Stimulated activated CD8-positive, alpha-beta memory T cell treated with anti-CD3 and anti-CD28 coated beads, Interleukin-2, amount 100 ng/mL, for 48 hours (primary cell): ENCODE measurements around the gene CRB3.
"Not testable (repeated sequence)": the region's sequence is repeated elsewhere in the genome, so short reads cannot be mapped to it uniquely, and the experiment has no call there.

ENCODE experiments used
- DNase-seq, 2 donors: peaks; one replicate each; pipeline ENCODE4 v3.0.0-alpha.2; 2020; ENCODE audit warnings: low read depth in 2 of 2

The CRB3 gene, protein sequence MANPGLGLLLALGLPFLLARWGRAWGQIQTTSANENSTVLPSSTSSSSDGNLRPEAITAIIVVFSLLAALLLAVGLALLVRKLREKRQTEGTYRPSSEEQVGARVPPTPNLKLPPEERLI

DNA sequence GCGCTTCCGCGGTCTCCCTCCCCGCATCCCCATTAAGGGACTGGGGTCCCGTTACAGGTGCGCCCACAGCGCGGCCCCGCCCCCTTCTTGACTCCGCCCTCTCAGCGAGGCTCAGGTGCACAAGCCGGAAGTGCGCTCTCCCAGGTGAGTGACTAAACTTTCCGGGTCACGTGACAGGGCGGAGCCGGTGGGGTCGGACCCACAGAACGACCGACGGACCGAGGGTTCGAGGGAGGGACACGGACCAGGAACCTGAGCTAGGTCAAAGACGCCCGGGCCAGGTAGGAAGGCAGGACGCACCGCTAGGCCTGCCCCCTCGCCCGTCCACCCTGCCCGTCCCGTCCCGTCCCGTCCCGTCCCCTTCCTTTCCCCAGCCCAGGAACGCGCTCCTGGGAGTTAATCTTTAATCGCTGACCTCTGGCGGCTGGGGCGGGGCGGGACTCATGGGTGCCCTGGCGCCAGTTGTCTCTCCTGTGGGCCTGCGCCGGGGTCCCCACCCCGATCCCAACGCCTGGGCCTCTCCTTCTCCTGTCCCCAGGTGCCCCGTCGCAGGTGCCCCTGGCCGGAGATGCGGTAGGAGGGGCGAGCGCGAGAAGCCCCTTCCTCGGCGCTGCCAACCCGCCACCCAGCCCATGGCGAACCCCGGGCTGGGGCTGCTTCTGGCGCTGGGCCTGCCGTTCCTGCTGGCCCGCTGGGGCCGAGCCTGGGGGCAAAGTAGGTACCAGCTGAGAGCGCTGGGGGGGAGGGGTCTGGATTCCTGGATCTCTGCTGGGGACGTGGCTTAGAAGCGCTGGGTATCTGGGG lies at the start of gene CRB3:
TSS of gene CRB3 (plus strand) at position 202 of the 804 bp plus-strand sequence. CDS start at position 633, 431 bp downstream.
- peak in 1 of 2 donors; percentile 20 for DNase-seq

DNA sequence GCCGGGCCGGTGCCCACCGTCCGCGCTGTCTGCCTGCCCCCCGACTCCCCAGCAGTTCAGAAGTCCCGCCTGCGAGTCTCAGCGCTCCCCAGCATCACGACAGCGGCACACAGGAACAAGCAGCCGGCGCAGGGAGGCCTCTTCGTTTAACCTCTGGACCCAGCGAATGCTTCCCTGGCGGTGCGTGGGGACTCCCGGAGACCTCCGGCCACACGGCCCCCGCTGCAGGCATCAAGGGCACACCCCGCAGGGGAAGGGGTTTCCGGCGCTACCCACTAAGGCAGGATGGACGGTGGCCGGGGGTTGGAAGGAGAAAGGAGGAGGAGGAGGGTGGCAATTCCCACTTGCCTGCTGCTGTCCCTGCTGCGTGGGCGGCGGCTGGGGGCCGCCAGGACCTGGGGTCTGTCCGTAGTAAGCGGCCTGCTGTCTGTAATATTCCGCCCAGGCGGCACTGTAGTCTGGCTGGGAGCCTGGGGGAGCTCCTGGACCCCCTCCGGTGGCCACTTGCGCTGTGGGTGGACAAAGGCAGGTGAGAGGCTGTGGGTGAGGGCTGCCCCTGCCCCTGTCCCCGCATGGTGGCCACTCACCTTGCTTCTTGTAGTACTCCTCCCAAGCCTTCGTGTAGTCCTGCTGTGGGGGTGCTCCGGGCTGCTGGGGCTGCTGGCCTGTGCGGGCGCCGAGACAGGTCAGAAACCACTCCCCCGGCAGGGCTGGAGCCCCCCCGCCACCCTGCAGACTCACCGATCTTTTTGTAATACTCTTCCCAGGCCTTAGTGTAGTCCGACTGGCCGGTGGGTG lies 49.1 kb upstream of the CRB3 start:
- DNase-seq, result no peak

DNA sequence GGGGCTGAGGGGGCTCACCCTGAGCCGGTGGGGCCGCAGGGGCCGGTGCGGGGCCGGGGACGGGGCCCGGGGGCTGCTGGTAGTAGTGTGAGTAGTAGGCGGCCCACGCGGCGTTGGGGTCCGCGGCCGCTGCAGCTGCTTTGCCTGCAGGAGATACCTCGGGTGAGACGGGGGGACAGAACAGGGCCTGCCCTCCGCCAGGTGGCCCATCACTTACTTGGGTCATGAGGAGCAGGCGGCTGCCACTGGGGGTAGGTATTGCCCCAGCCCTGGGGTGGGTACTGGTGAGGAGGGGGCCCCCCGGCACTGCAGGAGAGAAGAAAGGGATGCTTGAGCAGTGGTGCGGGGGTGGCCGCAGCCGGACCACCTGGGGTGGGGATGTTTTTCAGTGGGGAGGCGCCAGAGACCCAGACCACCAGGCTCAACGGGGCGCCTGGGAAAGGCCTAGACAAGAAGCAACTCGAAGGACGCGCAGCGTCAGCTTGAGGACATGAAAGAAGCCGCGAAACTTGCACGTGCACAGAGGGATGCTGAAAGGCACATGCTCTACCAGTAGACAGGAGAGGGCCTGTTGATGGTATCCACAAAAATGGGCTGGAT lies 48.4 kb upstream of the CRB3 start:
- DNase-seq, result no peak

DNA sequence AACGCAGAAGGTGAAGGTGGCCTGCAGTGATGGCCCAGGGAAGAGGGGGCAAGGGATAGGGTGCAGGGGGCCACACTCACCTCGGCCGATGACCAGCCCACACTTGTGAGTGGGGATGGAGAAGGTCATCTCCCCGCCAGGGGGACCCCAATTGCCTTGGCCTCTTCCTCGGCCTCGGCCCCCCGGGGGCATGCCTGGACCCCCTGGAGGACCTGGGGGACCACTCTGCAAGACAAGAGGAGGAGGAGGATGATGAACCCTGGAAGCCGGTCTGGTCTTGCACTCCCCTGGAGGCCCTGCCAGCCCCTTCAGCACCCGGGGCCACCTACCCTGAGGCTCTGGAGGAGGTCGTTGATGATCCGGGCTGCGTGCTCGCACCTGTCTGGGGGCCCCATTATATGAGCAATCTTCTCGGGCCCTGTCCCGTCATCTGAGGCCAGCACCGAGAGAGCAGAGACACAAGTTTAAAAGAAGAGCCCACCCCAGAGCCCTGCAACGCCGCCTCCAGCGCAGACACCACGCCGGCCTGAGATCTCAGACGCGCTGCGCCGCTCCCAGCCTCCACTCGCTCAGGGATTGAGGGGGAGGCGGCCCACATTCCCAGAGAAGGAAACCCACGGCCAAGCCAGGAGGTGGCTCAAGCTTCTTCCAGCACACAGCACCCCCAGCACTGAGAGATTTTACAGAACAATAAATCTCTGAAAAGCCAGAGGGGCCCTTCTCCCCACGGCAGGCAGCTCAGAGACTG lies 47.2 kb upstream of the CRB3 start:
- DNase-seq, result no peak

DNA sequence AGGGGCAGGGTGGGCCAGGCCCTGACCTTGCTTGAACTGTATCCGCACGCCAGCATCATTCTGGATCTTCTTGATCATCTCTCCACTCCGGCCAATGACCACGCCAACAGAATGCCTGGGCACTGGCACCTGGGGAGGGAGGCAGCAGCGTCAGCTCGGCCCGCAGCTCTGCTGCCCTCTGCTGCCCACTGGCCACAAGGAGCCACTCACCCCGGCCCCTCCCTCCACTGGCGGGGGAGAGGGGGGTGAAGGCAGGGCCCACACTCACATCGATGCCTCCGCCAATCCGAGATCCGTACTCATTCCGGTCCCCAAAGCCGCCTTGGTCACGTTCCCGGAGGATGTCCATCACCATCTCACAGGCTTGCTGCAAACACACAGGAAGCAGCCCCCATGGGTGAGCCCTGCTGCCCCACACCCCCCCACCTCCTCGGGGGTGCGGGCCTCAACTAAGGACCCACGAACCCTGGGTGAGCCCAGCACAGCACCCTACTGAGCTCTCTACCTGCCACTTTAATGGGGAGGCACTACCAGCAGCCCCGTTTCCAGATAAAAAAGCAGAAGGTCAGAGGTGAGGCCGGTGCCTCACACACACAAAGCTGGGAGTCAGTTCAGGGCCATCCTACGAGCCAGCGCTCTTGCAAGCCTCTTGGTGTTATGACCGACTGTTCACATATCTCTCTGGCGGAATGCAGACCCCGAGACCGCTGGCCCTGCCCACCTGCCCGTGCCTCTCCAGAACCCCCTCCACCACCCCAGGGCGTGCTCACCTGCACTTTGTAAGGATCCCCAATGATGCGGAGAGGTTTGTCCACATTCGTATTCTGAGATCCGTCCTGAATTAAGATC lies 46.1 kb upstream of the CRB3 start:
- DNase-seq, result no peak

DNA sequence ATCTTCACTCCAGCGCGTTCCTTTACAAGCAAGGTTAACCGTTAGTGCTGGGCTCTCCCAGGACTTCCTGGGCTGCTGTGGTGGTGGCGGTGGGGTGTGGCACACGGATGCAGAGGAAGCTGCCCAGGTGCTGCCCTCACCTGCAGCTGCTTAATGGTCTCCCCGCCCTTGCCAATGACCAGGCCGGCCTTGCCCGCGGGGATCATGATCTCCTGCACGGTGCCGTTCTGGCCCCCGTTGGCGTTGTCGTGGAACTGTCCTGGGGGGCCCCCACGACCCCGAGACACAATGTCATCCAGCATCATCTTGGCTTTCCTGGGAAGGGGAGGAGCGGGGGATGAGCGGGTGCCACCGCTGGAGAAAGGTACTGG lies 45.5 kb upstream of the CRB3 start:
- DNase-seq, result no peak

DNA sequence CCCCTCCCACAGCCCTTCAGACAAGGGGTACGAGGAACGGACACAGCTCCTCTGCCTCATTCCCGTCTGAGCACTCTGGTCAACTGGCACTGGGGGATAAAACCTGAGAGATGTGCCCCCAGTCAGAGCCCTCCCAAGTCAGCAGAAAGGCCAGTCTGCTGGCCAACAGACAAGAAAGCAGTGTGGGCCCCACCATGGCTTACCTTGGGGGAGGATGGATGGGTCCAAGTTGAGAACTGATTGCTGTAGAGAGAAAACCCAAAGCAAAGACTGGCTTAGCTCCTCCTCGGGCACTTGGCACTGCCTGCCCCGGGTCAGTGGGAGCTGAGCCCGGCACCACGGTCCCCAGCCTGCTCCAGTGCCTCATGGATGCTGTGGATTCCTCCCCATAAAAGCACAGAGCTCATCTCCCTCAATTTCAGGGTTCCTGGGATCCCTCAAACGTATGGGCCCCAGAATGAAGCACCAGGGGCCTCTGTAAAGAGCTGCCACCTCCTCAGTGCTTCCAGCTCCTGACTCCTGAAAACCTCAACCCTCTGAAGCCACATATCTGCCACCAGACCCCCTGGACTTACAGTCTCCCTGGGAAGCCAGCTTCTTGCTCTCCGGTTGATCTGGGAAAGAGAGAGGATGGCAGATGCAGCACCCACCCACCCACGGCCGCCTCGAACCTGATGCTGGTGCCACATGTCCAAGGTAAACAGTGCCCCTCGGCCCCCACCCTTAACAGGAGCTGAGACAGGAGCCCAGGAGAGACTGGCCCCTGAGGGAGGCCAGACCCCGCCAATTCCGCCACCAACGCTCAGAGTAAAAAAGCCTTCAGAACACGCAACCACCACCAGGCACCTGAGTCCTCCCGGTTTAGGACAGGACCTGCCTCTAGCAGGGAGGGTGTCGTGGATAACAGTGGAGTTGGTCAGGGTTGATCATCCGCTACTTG lies 42.7 kb upstream of the CRB3 start:
- DNase-seq, result no peak

DNA sequence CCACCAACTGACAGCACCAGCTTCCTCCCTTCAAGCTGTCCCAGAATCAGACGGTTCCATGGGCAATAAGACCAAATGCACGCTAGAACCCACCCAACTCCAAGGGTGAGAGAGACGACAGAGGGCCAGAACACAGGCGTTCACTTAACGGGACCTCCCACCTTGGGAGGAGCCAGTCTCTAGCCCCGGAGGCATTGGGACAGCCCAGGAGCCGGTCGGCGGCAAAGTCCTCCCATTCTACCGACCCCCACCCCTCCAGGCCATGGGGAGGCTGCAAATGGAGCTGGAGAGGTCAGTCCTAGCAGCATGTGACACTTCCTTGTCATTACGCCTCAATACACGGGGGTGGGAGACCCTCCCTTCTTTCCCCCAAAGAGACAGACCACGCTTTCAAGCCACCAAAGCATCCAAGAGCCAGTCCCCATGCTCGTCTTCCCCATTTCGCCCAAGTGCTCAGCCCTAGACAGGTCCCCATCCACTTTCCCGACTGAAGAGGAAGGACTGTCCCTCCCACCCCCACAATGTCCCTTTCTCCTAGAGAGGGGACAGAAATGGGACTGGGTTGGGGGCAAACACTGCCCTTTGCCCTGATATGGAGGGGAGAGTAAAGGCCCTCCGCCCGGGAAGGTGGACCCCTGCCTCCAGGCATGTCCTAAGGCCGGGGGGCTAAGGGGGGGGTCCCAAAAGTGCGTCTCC lies 40.4 kb upstream of the CRB3 start:
- DNase-seq, result peak in 1 of 2 donors; percentile 23

DNA sequence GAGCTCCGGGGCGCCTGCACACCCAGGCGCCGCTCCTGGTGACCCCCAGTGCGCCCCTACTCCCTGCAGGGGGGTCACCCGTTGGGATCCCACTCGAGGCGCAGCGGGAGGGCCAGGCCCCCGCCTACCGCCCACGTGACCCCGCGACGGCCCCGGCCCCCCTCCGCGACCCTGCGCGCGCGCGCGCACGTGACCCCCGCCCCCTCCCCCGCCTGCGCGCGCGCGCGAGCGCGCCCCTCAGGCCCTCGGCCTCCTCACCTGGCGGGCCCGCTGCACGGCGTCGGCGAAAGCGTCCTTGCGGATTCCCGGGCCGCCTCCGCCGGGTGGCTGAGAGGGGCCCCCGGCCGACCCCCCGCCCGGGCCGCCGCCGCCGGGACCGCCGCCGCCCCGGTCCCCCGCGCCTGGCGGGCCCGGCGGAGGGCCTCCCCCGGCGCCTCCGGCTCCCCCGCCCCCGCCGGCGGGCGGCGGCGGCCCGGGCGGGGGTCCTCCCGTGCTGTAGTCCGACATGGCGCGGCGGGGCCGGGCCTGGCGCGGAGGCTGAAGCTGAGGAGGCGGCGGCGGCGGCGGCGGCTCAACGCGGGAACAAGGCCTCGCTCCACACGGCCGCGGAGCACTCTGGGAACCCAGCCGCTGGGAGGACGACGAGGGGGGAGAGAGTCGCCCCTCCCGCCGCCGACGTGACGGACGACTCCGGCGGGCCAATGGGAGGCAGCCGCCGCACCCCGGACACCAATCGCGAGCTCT lies 39.7 kb upstream of the CRB3 start, which contains the start of gene KHSRP:
TSS of gene KHSRP (minus strand) at position 617 of the 744 bp plus-strand sequence. CDS start at position 507, 110 bp downstream.
- no peak for DNase-seq

DNA sequence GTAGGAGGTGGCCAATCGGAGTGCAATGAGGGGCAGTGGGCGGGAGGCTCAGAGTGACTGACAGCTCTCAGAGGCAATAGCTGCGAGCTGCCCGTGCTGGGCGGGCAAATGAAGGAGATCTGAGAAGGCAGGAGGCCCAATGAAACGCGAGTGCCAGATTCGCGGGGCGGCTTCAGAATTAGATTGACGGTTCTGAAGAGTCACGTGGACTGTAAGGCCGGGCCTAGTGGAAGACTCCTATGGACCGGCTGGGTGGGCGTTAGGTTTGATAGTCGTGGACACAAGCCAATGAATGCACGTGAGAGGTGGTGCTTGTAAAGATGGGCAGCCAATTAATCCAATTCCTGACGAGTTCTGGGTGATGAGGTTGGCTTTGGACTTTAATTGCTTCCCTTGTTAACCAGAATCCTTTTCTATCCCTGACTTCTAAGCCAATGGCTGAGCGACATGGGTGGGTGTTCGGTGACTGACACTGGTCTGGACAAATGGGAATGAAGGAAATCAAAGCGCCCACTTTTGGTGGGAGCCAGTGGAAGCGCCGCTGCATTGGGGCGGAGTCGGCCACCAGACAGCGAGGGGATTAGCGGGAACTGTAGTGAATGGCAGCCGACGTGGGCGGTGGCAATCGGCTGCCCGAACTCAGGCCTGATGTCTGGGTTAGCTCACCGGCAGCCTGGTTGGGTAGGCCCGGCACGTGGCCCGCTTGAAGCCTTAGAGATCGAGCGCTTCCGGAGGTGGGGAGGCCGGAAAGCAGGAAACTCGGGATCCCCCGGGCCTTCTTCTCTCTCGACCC lies 38.9 kb upstream of the CRB3 start:
- peak; percentile 98 for DNase-seq

DNA sequence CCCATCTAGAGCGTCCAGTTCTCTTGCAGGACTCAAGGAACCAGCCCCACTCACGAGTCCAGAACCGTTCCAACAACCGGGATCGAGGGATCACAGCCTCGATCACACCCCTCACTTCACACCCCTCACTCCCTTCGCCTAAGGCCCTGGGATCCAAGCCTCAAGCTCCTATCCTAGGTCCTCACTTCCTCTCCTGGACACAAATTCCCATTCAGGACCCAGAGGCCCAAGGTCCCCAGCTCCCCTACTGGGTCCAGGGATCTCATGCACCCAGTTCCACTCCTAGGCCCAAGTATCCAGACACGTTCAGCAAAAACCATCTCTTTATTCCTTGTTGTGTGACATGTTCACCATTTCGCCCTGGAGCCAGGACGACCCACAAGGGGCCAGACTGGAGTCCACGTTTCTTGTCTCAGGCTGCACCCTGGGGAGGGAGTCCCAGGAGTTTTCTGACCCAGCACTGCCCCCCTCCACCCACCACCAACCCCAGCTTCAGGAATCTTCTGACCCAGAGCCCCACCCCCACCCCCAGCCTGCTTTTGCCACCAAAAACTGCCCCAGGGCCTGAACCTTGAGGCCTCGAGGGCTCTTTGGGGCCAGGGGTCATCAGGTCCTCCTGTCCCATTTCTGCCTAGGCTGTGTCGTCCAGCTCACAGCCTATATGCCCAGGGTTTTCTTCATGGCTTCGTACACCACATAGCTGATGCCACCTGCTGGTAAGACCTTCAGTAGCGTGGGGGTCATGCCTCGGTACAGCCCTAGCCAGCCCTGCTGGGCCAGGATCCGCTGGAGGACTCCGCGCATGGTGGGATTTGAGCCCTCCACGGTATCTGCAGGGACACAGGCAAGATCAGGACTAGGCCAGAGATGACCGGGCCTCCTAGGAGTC lies 38.1 kb upstream of the CRB3 start:
- DNase-seq, result no peak

DNA sequence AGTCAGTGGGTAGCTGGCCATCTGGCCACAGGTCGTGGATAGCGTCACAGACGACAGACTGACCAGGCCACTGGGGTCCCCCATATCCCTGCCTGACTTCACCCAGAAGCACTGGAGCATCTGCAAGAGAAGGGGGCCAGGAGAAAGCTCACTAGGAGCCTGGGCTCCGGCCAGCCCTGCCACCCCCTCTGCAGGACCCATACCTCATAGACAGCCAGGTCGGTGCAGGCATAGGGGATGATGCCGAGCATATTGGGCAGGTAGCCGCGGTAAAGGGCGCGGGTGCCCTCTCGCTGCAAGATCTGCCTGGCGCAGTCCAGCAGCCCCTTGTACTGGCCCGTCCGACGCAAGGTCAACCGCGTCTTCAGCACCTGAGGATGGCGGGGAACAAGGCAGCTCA lies 36.9 kb upstream of the CRB3 start:
- DNase-seq, result no peak

DNA sequence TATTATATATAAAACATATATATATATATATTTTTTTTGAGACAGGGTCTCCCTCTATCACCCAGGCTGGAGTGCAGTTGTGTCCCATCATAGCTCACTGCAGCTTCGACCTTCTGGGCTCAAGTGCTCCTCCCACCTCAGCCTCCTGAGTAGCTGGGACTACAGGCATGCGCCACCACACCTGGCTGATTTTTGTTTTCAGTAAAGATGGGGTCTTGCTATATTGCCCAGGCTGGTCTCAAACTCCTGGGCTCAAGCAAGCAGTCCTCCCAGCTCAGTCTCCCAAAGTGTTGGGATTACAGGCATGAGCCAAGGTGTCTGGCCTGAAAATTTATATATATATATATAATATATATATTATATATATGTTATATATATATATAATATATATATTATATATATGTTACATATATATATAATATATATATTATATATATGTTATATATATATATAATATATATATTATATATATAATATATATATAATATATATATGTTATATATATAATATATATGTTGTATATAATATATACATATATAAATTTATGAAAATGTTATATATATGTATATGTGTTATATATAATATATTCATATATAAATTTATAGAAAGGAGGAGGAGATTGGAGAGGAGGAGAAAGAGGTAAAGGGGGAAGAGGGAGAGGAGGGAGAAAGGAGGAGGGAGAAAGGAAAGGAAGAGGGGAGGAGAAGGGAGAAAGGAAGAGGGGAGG lies 35.2 kb upstream of the CRB3 start:
- not testable (repeated sequence) for DNase-seq

DNA sequence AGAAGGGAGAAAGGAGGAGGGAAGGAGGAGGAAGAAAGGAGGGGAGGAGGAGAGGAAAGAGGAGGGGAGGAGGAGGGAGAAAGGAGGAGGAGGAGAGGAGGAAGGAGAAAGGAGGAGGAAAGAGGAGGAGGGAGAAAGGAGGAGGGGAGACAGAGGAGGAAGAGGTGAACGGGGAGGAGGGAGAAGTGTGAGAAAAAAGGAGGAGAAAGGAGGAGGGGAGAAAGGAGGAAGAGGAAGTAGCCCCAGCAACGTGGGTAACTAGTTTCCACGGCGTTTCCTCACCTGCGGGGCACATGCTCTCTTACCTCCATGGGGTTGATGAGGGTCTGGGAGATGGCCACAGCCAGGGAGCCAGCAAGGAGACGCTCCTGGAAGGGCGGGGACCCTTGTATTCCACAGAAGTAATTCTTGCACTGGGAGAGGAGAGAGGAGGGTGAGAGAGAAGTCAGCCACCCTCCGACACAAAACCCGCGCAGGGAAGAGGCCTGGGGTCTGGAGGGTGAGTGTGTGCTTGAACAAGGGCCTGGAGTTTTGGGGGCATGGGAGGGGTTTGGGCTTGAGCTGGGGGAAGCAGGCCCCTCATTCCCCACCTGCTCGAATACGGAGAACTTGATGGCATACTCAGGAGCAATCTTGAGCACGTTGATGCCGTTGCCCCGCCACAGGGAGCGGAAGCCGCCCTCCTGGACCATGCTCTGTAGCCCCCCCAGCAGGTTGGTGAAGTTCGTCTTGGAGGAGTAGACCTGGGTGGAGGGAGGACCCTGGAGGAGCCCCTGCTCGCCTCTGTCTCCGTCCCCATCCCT lies 34.5 kb upstream of the CRB3 start:
- DNase-seq, result no peak

DNA sequence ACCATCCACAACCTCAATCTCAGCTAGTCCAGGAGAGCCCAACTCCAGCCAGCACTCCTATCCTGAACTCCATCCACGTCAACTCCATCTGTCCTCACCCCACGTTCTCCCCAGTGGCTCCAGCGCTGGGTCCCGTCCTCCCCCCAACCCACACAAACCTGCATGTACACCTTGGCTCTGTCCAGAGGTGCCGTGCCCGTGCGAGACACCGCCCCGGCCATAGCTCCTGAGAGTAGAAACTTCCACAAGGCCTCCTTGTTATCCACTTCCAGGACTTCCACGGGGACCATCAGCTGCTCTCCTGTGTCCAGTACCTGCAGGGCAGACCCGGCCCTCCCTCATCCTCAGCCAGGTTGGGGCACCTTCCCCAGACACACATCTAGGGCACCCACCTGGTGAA lies 32.2 kb upstream of the CRB3 start:
- DNase-seq, result no peak
